Left renal pelvis (tissue), 4 donors: ENCODE measurements around the gene PHTF2. TPM values are rescaled to one million over a fixed set of nuclear protein-coding genes. Genes with fewer than 3 reads are reported as not detected.
"Not testable (repeated sequence)": the region's sequence is repeated elsewhere in the genome, so short reads cannot be mapped to it uniquely, and the experiment has no call there.

Experiments used
- DNase-seq, 4 donors: peaks; one replicate each; pipeline ENCODE4 v3.0.0-alpha.2; 2013; ENCODE audit warnings: low read depth in 4 of 4, low spot score in 3 of 4
- polyA plus RNA-seq, 4 donors: library from polyadenylated mRNA; unstranded; fragments of 120-200 nt; gene quantifications; one replicate each; pipeline ENCODE4 v1.2.1, GENCODE V29; 2013; ENCODE audit not compliant: insufficient read length in 4 of 4

PHTF2 gene
- polyA plus RNA-seq, 4 donors = 24.9 to 34.8 (median 28.6) TPM

- no peak for DNase-seq
These were observed 181.6 kb downstream of the PHTF2 start for GRCh38 chr7:77980087-77980713.

- DNase-seq = no peak
These were observed 184.5 kb downstream of the PHTF2 start for GRCh38 chr7:77982926-77983550.

- DNase-seq = no peak
These were observed 185.4 kb downstream of the PHTF2 start for GRCh38 chr7:77983973-77984372.

- DNase-seq = no peak
These were observed 186.8 kb downstream of the PHTF2 start for GRCh38 chr7:77985232-77985973.

GRCh38 chr7:77985974-77986339 is 187.4 kb downstream of the PHTF2 start:
- DNase-seq = no peak

GRCh38 chr7:77989981-77990566 is 191.5 kb downstream of the PHTF2 start:
- DNase-seq = no peak

GRCh38 chr7:77991656-77992055 is 193.1 kb downstream of the PHTF2 start:
- DNase-seq = no peak

- no peak for DNase-seq
These were observed 195.3 kb downstream of the PHTF2 start for GRCh38 chr7:77993838-77994237.

GRCh38 chr7:77995717-77996116 is 197.1 kb downstream of the PHTF2 start:
- no peak for DNase-seq

GRCh38 chr7:77999168-77999567 is 200.6 kb downstream of the PHTF2 start:
- DNase-seq = not testable (repeated sequence)

GRCh38 chr7:78002021-78002420 is 203.4 kb downstream of the PHTF2 start:
- no peak for DNase-seq

- DNase-seq = no peak
These were observed 204.1 kb downstream of the PHTF2 start for GRCh38 chr7:78002715-78003114.

- DNase-seq = no peak
These were observed 207.6 kb downstream of the PHTF2 start for GRCh38 chr7:78006063-78006755.

Other genes with a start within 250 kb of the PHTF2 start
- 10 to 100 TPM; 30.2 to 34.7 (median 33.4) TPM for gene RSBN1L, start 102.3 kb upstream of the PHTF2 start, polyA plus RNA-seq
- gene TMEM60, start 339 bp upstream of the PHTF2 start, polyA plus RNA-seq = 10 to 100 TPM; 22.8 to 34.2 (median 27.9) TPM